Neural cell (in vitro differentiated cells): ENCODE results near the gene ENO2. TPM values are rescaled to one million over a fixed set of nuclear protein-coding genes. Genes with fewer than 3 reads are reported as not detected.

ENCODE experiments used
- H2AFZ ChIP-seq: fragments of 200-600, 300-800 bp; sonication (generic), shearing (Covaris generic); 2 replicates; pipeline ENCODE4 v1.6.0; 2014; ENCODE audit warnings: low read depth, mild to moderate bottlenecking, antibody characterized with exemption, low read length, moderate library complexity
- H3F3A ChIP-seq: fragments of 200-600 bp; shearing (Covaris generic); 2 replicates; pipeline ENCODE4 v1.6.1; 2016; ENCODE audit warnings: mild to moderate bottlenecking, moderate library complexity, mixed read lengths, antibody characterized with exemption, low read length; ENCODE audit not compliant: insufficient read depth, poor library complexity, severe bottlenecking
- H3K27ac ChIP-seq: fragments of 200-600, 300-800 bp; sonication (generic), shearing (Covaris generic); 2 replicates; pipeline ENCODE4 v1.5.1; 2014; ENCODE audit warnings: mild to moderate bottlenecking, low read length, moderate library complexity
- H3K27me3 ChIP-seq: fragments of 300-800, 200-600 bp; sonication (generic), shearing (Covaris generic); 2 replicates; pipeline ENCODE4 v1.6.0; 2014; ENCODE audit warnings: mild to moderate bottlenecking, low read depth, low read length, moderate library complexity; ENCODE audit not compliant: insufficient read depth
- H3K36me3 ChIP-seq: fragments of 300-800, 200-600 bp; sonication (generic), shearing (Covaris generic); 2 replicates; pipeline ENCODE4 v1.5.1; 2014; ENCODE audit warnings: mild to moderate bottlenecking, antibody characterized with exemption, low read length, moderate library complexity; ENCODE audit not compliant: insufficient read depth
- H3K4me2 ChIP-seq: fragments of 300-800, 200-600 bp; sonication (generic), shearing (Covaris generic); 2 replicates; pipeline ENCODE4 v1.6.0; 2014; ENCODE audit warnings: mild to moderate bottlenecking, low read length
- H3K4me3 ChIP-seq: fragments of 300-800, 200-600 bp; sonication (generic), shearing (Covaris generic); 2 replicates; pipeline ENCODE4 v1.5.1; 2014; ENCODE audit warnings: mild to moderate bottlenecking, low read length, moderate library complexity
- H3K79me2 ChIP-seq: fragments of 200-600 bp; shearing (Covaris generic); replicated peaks from 2 replicates; pipeline ENCODE4 v1.6.0; 2014; ENCODE audit warnings: mild to moderate bottlenecking, low read length, moderate library complexity; ENCODE audit not compliant: insufficient read depth
- H3K9ac ChIP-seq: fragments of 300-800, 200-600 bp; sonication (generic), shearing (Covaris generic); 2 replicates; pipeline ENCODE4 v1.6.1; 2016; ENCODE audit warnings: mild to moderate bottlenecking, low read length, mixed read lengths
- H3K9me2 ChIP-seq: fragments of 200-600 bp; shearing (Covaris generic); 2 replicates; pipeline ENCODE4 v1.6.1; 2016; ENCODE audit warnings: mild to moderate bottlenecking, low read length, mixed read lengths; ENCODE audit not compliant: insufficient read depth
- H3K9me3 ChIP-seq: fragments of 200-600, 300-800 bp; sonication (generic), shearing (Covaris generic); 2 replicates; pipeline ENCODE4 v1.6.1; 2016; ENCODE audit warnings: mild to moderate bottlenecking, mixed run types, low read length, moderate library complexity, mixed read lengths
- H4K20me1 ChIP-seq: fragments of 200-600 bp; shearing (Covaris generic); 2 replicates; pipeline ENCODE4 v1.6.1; 2016; ENCODE audit warnings: mild to moderate bottlenecking, mixed run types; ENCODE audit not compliant: insufficient read depth
- EP300 ChIP-seq: fragments of 450-650 bp; conservative IDR thresholded peaks from 2 replicates; pipeline ENCODE4 v1.6.1; 2014; ENCODE audit warnings: antibody characterized with exemption, mild to moderate bottlenecking, moderate library complexity; ENCODE audit not compliant: poor library complexity, severe bottlenecking
- EZH2 ChIP-seq: fragments of 200-600, 300-800 bp; shearing (Covaris generic), sonication (generic); IDR thresholded peaks from 2 replicates; pipeline ENCODE4 v1.6.1; 2014; ENCODE audit warnings: antibody characterized with exemption, low read length, borderline replicate concordance, mild to moderate bottlenecking; ENCODE audit not compliant: insufficient read depth, poor library complexity, severe bottlenecking
- MXI1 ChIP-seq: fragments of 450-650 bp; conservative IDR thresholded peaks from 2 replicates; pipeline ENCODE4 v1.6.1; 2014; ENCODE audit warnings: antibody characterized with exemption, mild to moderate bottlenecking; ENCODE audit not compliant: poor library complexity, severe bottlenecking
- POLR2AphosphoS5 ChIP-seq: IDR thresholded peaks from 2 replicates; pipeline ENCODE4 v1.6.1; 2012
- RAD21 ChIP-seq: fragments of 450-650 bp; conservative IDR thresholded peaks from 2 replicates; pipeline ENCODE4 v1.6.1; 2014; ENCODE audit warnings: antibody characterized with exemption, mild to moderate bottlenecking, moderate library complexity
- SMC3 ChIP-seq: fragments of 450-650 bp; conservative IDR thresholded peaks from 2 replicates; pipeline ENCODE4 v1.6.1; 2014; ENCODE audit warnings: antibody characterized with exemption, mild to moderate bottlenecking, moderate library complexity; ENCODE audit not compliant: poor library complexity
- TAF1 ChIP-seq: IDR thresholded peaks from 2 replicates; pipeline ENCODE4 v1.6.1; 2012; ENCODE audit warnings: low read depth
- polyA plus RNA-seq: library from polyadenylated mRNA; depleted of rRNA; stranded (reverse); fragments of >200 nt; gene quantifications from 2 replicates; pipeline ENCODE4 v1.2.3, GENCODE V29; 2014
- TF ChIP-seq, protein P1 (sequence below): IDR thresholded peaks from 2 replicates; pipeline ENCODE4 v1.6.1; 2012; ENCODE audit warnings: borderline replicate concordance
- TF ChIP-seq, protein P2 (sequence below): fragments of 450-650 bp; IDR thresholded peaks from 2 replicates; pipeline ENCODE4 v1.5.1; 2014; ENCODE audit warnings: antibody characterized with exemption, mild to moderate bottlenecking, moderate library complexity; ENCODE audit not compliant: poor library complexity, severe bottlenecking

The ENO2 gene
- polyA plus RNA-seq, 1 donor from 2014 or later: 193 TPM

DNA sequence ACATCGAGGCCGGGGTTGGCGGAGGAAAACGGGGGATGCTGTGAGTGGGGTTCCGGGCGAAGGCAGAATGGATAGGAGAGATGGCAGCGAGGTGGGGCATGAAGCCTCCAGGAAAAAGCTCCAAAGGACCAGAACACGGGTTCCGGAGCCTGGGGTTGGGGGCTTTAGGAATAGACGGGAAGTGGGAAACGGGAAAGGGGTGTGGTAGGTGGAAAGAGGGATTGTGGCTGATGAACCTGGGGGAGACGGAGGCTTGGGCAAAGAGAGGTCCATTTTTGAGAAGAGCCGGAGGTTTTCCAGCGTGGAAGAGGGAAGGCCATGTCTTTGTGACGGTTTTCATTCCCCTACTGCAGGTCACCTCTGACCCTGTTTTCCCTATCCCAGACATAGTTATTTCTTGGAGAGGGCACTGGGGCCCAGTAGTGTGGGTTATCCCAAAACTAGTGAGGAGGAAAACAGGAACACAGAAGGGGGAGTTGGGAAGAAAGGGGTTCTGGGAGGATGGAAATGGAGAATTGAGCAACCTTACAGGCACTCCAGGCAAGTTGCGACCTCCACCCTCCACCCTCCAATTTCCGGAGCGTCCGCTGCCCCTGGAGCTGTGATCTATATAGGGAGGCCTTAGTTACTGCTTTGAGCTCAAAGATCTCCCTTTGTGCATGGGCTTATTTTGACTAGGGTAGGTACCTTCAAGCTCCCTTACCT, 14.5 kb downstream of the ENO2 start:
- peaks cover 8% of the 10 kb centered on the region for H3F3A ChIP-seq
- TF ChIP-seq, protein P1, sequence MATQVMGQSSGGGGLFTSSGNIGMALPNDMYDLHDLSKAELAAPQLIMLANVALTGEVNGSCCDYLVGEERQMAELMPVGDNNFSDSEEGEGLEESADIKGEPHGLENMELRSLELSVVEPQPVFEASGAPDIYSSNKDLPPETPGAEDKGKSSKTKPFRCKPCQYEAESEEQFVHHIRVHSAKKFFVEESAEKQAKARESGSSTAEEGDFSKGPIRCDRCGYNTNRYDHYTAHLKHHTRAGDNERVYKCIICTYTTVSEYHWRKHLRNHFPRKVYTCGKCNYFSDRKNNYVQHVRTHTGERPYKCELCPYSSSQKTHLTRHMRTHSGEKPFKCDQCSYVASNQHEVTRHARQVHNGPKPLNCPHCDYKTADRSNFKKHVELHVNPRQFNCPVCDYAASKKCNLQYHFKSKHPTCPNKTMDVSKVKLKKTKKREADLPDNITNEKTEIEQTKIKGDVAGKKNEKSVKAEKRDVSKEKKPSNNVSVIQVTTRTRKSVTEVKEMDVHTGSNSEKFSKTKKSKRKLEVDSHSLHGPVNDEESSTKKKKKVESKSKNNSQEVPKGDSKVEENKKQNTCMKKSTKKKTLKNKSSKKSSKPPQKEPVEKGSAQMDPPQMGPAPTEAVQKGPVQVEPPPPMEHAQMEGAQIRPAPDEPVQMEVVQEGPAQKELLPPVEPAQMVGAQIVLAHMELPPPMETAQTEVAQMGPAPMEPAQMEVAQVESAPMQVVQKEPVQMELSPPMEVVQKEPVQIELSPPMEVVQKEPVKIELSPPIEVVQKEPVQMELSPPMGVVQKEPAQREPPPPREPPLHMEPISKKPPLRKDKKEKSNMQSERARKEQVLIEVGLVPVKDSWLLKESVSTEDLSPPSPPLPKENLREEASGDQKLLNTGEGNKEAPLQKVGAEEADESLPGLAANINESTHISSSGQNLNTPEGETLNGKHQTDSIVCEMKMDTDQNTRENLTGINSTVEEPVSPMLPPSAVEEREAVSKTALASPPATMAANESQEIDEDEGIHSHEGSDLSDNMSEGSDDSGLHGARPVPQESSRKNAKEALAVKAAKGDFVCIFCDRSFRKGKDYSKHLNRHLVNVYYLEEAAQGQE: no peak
- TF ChIP-seq MXI1 (peak; percentile 35), TAF1 (peak; percentile 29)
- H3K9me3 ChIP-seq: no peaks in the 10 kb centered on the region
- peak overlapping the region; percentile 77 for H3K4me3 ChIP-seq
- H3K27me3 ChIP-seq: no peaks in the 10 kb centered on the region
- peaks cover 10% of the 10 kb centered on the region for H4K20me1 ChIP-seq
- peak overlapping the region; percentile 97 for H3K4me2 ChIP-seq
- H3K9ac ChIP-seq: peak overlapping the region; percentile 98
- peak overlapping the region; percentile 86 for H3K27ac ChIP-seq
- H3K9me2 ChIP-seq: no peaks in the 10 kb centered on the region
- peak overlapping the region; percentile 54 for H2AFZ ChIP-seq
- H3K79me2 ChIP-seq: peaks cover 47% of the 10 kb centered on the region
- peaks cover under 1% of the 10 kb centered on the region for H3K36me3 ChIP-seq

- Histone ChIP-seq H3K27ac (peak overlapping the region; percentile 86), H3K4me3 (peak overlapping the region; percentile 77), H3K9ac (peak overlapping the region; percentile 98), H3F3A (peaks cover 5% of the 10 kb centered on the region), H3K36me3 (peaks cover 8% of the 10 kb centered on the region), H3K79me2 (peaks cover 53% of the 10 kb centered on the region), H3K27me3 (no peaks in the 10 kb centered on the region), H2AFZ (no peak overlapping the region), H4K20me1 (peaks cover 10% of the 10 kb centered on the region), H3K9me2 (no peaks in the 10 kb centered on the region), H3K4me2 (peak overlapping the region; percentile 97), H3K9me3 (no peaks in the 10 kb centered on the region)
- TF ChIP-seq TAF1 (no peak), RAD21 (no peak)
These were observed 15.4 kb downstream of the ENO2 start for GRCh38 chr12:6929466-6930452.

DNA sequence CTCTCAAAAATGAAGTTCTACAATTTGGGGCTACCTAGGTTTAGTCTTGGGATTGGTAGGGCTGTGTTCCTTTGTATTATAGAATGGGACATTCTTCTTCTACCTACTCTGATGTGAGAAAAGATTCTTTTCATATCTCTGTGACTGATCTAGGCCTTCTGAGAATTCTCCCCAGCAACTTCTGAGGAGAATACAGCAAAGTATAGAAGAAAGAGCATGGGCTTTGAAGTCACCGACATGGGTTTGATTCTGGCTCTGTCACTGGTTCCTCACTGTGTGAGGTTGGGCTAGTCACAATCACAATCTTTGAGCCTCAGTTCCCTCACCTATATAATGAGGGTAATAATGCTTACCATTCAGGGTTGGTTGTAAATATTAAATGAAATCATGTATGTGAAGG, 18.4 kb downstream of the ENO2 start:
- Histone ChIP-seq H3K9ac (no peak overlapping the region), H3K9me3 (no peaks in the 10 kb centered on the region), H3K4me3 (no peak overlapping the region), H3K27ac (no peak overlapping the region), H3K4me2 (no peak overlapping the region), H3K27me3 (no peaks in the 10 kb centered on the region), H3F3A (no peaks in the 10 kb centered on the region), H3K79me2 (peaks cover 53% of the 10 kb centered on the region), H2AFZ (no peak overlapping the region), H3K9me2 (no peaks in the 10 kb centered on the region), H3K36me3 (peaks cover 8% of the 10 kb centered on the region), H4K20me1 (peaks cover 10% of the 10 kb centered on the region)
- TF ChIP-seq, protein P2, sequence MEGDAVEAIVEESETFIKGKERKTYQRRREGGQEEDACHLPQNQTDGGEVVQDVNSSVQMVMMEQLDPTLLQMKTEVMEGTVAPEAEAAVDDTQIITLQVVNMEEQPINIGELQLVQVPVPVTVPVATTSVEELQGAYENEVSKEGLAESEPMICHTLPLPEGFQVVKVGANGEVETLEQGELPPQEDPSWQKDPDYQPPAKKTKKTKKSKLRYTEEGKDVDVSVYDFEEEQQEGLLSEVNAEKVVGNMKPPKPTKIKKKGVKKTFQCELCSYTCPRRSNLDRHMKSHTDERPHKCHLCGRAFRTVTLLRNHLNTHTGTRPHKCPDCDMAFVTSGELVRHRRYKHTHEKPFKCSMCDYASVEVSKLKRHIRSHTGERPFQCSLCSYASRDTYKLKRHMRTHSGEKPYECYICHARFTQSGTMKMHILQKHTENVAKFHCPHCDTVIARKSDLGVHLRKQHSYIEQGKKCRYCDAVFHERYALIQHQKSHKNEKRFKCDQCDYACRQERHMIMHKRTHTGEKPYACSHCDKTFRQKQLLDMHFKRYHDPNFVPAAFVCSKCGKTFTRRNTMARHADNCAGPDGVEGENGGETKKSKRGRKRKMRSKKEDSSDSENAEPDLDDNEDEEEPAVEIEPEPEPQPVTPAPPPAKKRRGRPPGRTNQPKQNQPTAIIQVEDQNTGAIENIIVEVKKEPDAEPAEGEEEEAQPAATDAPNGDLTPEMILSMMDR: no peak
- TF ChIP-seq EP300: no peak
- TF ChIP-seq EZH2: no peak
- no peak for TF ChIP-seq SMC3
- no peak for TF ChIP-seq TAF1
- no peak for TF ChIP-seq RAD21
- TF ChIP-seq, protein P1: no peak
- no peak for TF ChIP-seq POLR2AphosphoS5
- no peak for TF ChIP-seq MXI1
